ENCODE data around the gene SRRM3. TPM values are rescaled to one million over a fixed set of nuclear protein-coding genes. Genes with fewer than 3 reads are reported as not detected.
A peak's percentile ranks its signal among the peaks of the same experiment; 100 is the strongest.
"Not testable (repeated sequence)": the region's sequence is repeated elsewhere in the genome, so short reads cannot be mapped to it uniquely, and the experiment has no call there.

SRRM3 gene
- total RNA-seq, 1 donor from 2014 or later = 1.4 TPM

DNA sequence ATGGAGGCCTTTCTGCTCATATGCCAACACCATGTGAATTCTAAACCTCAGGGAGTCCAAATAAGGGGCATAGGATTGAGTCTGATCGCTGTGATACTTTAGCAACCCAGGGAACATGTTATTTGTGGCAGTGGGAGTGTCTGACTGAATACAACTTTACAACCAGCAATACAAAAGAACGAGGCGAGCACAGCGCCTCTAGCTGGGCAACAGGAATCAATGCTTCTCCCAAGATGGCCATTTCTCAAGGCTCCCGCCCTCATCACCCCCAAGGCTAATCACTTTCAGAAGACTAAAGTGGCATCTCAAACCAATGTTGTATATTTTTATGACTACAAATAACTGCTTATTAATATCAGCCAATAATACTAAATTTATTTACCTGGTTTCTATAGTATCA, 129.0 kb downstream of the SRRM3 start:
- Mint-ChIP-seq H3K36me3 (ENCODE audit: low read depth) (peaks cover 32% of the 10 kb centered on the region), H3K4me3 (ENCODE audit: unreplicated experiment) (no peak overlapping the region), H3K27me3 (ENCODE audit: low read depth) (no peaks in the 10 kb centered on the region), H3K4me1 (ENCODE audit: low read depth) (peaks cover 53% of the 10 kb centered on the region), H3K9me3 (ENCODE audit: low read depth) (no peaks in the 10 kb centered on the region), H3K27ac (ENCODE audit: unreplicated experiment) (peak overlapping the region; percentile 0)
- TF ChIP-seq, protein P1, sequence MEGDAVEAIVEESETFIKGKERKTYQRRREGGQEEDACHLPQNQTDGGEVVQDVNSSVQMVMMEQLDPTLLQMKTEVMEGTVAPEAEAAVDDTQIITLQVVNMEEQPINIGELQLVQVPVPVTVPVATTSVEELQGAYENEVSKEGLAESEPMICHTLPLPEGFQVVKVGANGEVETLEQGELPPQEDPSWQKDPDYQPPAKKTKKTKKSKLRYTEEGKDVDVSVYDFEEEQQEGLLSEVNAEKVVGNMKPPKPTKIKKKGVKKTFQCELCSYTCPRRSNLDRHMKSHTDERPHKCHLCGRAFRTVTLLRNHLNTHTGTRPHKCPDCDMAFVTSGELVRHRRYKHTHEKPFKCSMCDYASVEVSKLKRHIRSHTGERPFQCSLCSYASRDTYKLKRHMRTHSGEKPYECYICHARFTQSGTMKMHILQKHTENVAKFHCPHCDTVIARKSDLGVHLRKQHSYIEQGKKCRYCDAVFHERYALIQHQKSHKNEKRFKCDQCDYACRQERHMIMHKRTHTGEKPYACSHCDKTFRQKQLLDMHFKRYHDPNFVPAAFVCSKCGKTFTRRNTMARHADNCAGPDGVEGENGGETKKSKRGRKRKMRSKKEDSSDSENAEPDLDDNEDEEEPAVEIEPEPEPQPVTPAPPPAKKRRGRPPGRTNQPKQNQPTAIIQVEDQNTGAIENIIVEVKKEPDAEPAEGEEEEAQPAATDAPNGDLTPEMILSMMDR (IDR thresholded peaks at IDR 0.05) = no peak
- DNase-seq (ENCODE audit: low spot score) = no peak

DNA sequence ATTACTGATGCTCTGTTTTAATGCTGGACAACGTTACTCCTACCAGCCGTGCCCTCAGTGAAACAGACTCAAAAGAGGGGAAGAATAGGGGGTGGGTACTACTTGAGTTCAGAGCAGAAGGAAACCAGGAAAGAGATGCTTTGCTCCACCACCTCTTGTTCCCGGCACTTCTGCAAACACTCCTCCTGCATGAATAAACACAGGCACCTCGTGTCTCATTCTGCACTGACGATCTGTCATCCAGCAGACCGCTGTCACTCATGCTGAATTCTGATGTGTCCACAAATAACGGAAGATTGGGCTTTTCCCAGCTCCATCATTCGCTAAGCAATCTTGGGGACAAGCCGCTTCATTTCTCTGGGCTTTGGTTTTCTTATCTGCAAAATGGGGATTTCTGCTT, 130.4 kb downstream of the SRRM3 start:
- peaks cover 54% of the 10 kb centered on the region for H3K4me1 Mint-ChIP-seq (ENCODE audit: low read depth)
- H3K4me3 Mint-ChIP-seq (ENCODE audit: unreplicated experiment) = no peak overlapping the region
- peaks cover 26% of the 10 kb centered on the region for H3K36me3 Mint-ChIP-seq (ENCODE audit: low read depth)
- no peak for DNase-seq (ENCODE audit: low spot score)
- H3K27ac Mint-ChIP-seq (ENCODE audit: unreplicated experiment) = no peak overlapping the region
- no peaks in the 10 kb centered on the region for H3K9me3 Mint-ChIP-seq (ENCODE audit: low read depth)
- TF ChIP-seq, protein P1 (IDR thresholded peaks at IDR 0.05) = no peak
- H3K27me3 Mint-ChIP-seq (ENCODE audit: low read depth) = no peaks in the 10 kb centered on the region

DNA sequence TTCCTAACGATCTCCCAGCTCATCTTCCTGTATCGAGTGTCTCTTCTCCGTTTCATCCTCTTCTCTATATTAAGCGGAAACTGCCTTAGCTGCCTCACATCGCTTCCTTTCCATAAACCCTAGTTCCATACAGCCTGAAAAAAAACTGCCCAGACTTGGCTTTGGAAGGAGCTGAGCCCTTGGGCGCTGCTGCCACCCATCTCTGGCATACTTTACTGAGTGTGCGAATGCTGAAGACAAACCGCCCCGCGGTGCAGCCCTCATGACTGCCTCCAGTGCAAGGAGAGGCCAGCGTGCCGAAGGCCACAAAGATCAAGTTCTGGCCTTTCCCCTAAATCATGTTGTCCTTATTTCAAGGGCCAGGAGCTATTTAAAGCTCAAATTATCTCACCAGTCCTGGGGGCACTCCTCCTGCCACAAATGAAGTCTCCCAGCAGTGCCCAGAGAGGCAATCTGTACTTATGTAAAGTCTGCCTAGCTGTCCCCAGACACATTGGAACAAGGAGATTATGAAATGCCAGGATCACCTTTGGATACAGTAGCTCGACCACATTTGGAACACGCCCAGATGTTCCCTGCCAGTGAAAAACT, 131.9 kb downstream of the SRRM3 start:
- Mint-ChIP-seq H3K27me3 (ENCODE audit: low read depth) (no peaks in the 10 kb centered on the region), H3K9me3 (ENCODE audit: low read depth) (no peaks in the 10 kb centered on the region), H3K27ac (ENCODE audit: unreplicated experiment) (peak overlapping the region; percentile 81), H3K4me1 (ENCODE audit: low read depth) (peaks cover 63% of the 10 kb centered on the region), H3K36me3 (ENCODE audit: low read depth) (peaks cover 20% of the 10 kb centered on the region), H3K4me3 (ENCODE audit: unreplicated experiment) (no peak overlapping the region)
- no peak for DNase-seq (ENCODE audit: low spot score)
- TF ChIP-seq, protein P1 (IDR thresholded peaks at IDR 0.05) = no peak

DNA sequence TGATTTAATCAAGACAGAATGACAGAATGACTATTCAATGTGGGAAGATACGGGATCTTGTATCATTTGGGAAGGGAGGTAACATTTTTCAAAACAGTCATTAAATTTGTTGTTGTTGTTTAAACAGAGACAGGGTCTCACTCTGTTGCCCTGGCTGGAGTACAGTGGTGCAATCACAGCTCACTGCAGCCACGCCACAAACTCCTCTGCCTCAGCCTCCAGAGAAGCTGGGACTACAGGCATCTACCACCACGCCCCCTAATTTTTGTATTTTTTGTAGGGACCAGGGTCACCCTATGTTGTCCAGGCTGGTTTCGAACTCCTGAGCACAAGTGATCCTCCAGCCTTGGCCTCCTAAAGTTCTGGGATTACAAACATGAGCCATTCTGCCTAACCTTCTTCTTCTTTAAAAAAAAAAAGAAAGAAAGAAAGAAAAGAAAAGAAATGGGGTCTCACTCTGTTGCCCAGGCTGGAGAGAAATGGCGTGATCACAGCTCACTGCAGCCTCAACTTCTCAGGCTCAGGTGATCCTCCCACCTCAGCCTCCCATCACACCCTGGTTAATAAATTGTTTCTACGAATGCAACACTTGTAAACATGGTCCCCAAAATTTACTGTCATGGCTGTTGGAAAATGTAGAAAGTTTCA, 132.7 kb downstream of the SRRM3 start:
- TF ChIP-seq, protein P1 (IDR thresholded peaks at IDR 0.05) = no peak
- no peaks in the 10 kb centered on the region for H3K9me3 Mint-ChIP-seq (ENCODE audit: low read depth)
- H3K27ac Mint-ChIP-seq (ENCODE audit: unreplicated experiment) = peak overlapping the region; percentile 81
- DNase-seq (ENCODE audit: low spot score) = no peak
- H3K36me3 Mint-ChIP-seq (ENCODE audit: low read depth) = peaks cover 14% of the 10 kb centered on the region
- no peak overlapping the region for H3K4me3 Mint-ChIP-seq (ENCODE audit: unreplicated experiment)
- H3K4me1 Mint-ChIP-seq (ENCODE audit: low read depth) = peaks cover 68% of the 10 kb centered on the region
- H3K27me3 Mint-ChIP-seq (ENCODE audit: low read depth) = no peaks in the 10 kb centered on the region

DNA sequence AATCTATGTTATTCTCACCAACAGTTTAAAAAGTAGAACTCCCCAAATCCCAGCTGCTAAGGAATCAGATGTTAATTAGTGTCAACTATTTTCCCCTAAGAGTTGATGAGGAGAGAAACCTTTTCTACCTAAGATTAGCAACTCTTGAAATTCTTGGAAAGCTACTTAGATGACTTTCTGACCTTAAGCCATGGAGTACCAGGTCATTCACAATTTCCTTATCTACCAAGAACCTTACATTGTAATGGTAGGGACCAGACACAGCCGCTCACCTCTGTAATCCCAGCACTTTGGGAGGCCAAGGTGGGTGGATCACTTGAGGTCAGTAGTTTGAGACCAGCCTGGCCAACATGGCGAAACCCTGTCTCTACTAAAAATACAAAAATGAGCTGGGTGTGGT, 133.7 kb downstream of the SRRM3 start:
- H3K9me3 Mint-ChIP-seq (ENCODE audit: low read depth); H3K36me3 Mint-ChIP-seq (ENCODE audit: low read depth); H3K4me3 Mint-ChIP-seq (ENCODE audit: unreplicated experiment); DNase-seq (ENCODE audit: low spot score); H3K27me3 Mint-ChIP-seq (ENCODE audit: low read depth): not testable (repeated sequence)
- peaks cover 72% of the 10 kb centered on the region for H3K4me1 Mint-ChIP-seq (ENCODE audit: low read depth)
- peak overlapping the region; percentile 2 for H3K27ac Mint-ChIP-seq (ENCODE audit: unreplicated experiment)

DNA sequence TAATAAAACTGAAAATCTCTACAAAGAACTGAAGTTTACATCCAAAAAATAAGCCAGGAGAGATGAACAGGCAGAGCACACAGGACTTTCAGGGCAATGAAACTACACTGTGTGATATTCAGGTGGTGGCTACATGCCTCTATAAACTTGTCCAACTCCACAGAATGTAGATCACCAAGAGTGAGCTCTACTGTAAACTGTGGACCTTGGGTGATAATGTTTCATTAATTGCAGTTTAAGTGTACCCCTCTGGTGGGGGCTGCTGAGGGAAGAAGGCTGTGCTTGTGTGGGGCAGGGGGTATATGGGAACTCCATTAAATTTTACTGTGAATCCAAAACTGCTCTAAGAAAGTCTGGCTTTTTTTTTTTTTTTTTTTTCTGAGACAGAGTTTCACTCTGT, 134.4 kb downstream of the SRRM3 start:
- DNase-seq (ENCODE audit: low spot score) = no peak
- H3K27me3 Mint-ChIP-seq (ENCODE audit: low read depth) = no peaks in the 10 kb centered on the region
- peaks cover 6% of the 10 kb centered on the region for H3K36me3 Mint-ChIP-seq (ENCODE audit: low read depth)
- no peaks in the 10 kb centered on the region for H3K9me3 Mint-ChIP-seq (ENCODE audit: low read depth)
- peaks cover 75% of the 10 kb centered on the region for H3K4me1 Mint-ChIP-seq (ENCODE audit: low read depth)
- H3K27ac Mint-ChIP-seq (ENCODE audit: unreplicated experiment) = peak overlapping the region; percentile 57
- no peak overlapping the region for H3K4me3 Mint-ChIP-seq (ENCODE audit: unreplicated experiment)
- TF ChIP-seq, protein P1 (IDR thresholded peaks at IDR 0.05) = no peak
